ENCODE measurements around the gene RCSD1.

RCSD1 gene

DNA sequence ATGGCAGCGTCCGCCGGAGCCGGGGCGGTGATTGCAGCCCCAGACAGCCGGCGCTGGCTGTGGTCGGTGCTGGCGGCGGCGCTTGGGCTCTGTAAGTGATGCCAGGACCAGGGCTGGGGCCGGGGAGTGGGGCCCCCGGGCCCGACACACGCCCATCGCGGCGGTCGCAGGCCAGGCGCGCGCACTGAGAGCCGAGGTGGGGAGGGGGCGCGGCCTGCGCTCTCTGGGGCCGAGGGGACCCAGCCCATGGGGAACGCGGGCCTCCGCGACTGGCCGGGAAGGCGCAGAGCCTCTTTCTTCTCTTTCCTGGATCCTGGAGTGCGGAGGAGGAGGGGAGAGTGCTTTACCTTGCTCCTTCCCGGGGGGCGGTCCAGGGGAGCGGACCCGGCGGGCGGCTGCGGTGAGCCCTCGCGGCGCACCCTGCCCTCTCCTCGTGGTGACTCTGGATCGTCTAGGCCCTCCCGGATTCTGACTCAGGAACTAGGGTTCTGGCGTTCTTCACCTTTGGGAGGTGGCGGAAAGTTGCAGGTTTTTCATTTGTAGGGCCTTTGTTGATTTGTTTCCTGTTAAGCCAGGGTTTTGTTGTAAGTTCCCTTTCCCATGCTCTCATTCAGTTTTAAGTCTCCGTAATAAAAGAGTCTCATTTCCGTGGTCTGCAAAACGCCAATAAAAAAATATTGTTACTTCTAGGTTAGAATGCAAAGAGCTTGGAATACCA is 92.3 kb downstream of the RCSD1 start:
- peak overlapping the region; percentile 72 for H3K9ac ChIP-seq
- H3K4me1 ChIP-seq = peaks cover 7% of the 10 kb centered on the region
- peak overlapping the region; percentile 88 for H2AFZ ChIP-seq
- no peaks in the 10 kb centered on the region for H3K27me3 ChIP-seq (ENCODE audit: control insufficient read depth, insufficient read depth, low read length)
- peak overlapping the region; percentile 85 for H3K4me2 ChIP-seq (ENCODE audit: low read length)
- peak overlapping the region; percentile 61 for H3K27ac ChIP-seq
- TF ChIP-seq, protein P1, sequence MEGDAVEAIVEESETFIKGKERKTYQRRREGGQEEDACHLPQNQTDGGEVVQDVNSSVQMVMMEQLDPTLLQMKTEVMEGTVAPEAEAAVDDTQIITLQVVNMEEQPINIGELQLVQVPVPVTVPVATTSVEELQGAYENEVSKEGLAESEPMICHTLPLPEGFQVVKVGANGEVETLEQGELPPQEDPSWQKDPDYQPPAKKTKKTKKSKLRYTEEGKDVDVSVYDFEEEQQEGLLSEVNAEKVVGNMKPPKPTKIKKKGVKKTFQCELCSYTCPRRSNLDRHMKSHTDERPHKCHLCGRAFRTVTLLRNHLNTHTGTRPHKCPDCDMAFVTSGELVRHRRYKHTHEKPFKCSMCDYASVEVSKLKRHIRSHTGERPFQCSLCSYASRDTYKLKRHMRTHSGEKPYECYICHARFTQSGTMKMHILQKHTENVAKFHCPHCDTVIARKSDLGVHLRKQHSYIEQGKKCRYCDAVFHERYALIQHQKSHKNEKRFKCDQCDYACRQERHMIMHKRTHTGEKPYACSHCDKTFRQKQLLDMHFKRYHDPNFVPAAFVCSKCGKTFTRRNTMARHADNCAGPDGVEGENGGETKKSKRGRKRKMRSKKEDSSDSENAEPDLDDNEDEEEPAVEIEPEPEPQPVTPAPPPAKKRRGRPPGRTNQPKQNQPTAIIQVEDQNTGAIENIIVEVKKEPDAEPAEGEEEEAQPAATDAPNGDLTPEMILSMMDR (IDR thresholded peaks at IDR 0.05) = no peak
- H3K9me3 ChIP-seq (ENCODE audit: control insufficient read depth, low read length) = no peaks in the 10 kb centered on the region
- H3K36me3 ChIP-seq (ENCODE audit: control insufficient read depth, insufficient read depth, low read length) = no peaks in the 10 kb centered on the region
- peak overlapping the region; percentile 85 for H3K4me3 ChIP-seq (ENCODE audit: low read depth, low read length)
- H3K79me2 ChIP-seq = peaks cover 19% of the 10 kb centered on the region

GRCh38 chr1:167722870-167723251 is 92.8 kb downstream of the RCSD1 start:
- H3K4me3 ChIP-seq (ENCODE audit: low read depth, low read length) = peak overlapping the region; percentile 85
- TF ChIP-seq, protein P1 (IDR thresholded peaks at IDR 0.05) = no peak
- no peak overlapping the region for H3K27ac ChIP-seq
- H2AFZ ChIP-seq = peak overlapping the region; percentile 88
- H3K9me3 ChIP-seq (ENCODE audit: control insufficient read depth, low read length) = no peaks in the 10 kb centered on the region
- no peaks in the 10 kb centered on the region for H3K27me3 ChIP-seq (ENCODE audit: control insufficient read depth, insufficient read depth, low read length)
- H3K9ac ChIP-seq = peak overlapping the region; percentile 72
- H3K4me2 ChIP-seq (ENCODE audit: low read length) = peak overlapping the region; percentile 85
- H3K4me1 ChIP-seq = peaks cover 7% of the 10 kb centered on the region
- H3K79me2 ChIP-seq = peaks cover 19% of the 10 kb centered on the region
- H3K36me3 ChIP-seq (ENCODE audit: control insufficient read depth, insufficient read depth, low read length) = no peaks in the 10 kb centered on the region

GRCh38 chr1:167723707-167724323 is 93.8 kb downstream of the RCSD1 start:
- Histone ChIP-seq H3K27me3 (ENCODE audit: control insufficient read depth, insufficient read depth, low read length) (no peaks in the 10 kb centered on the region), H3K27ac (no peak overlapping the region)

DNA sequence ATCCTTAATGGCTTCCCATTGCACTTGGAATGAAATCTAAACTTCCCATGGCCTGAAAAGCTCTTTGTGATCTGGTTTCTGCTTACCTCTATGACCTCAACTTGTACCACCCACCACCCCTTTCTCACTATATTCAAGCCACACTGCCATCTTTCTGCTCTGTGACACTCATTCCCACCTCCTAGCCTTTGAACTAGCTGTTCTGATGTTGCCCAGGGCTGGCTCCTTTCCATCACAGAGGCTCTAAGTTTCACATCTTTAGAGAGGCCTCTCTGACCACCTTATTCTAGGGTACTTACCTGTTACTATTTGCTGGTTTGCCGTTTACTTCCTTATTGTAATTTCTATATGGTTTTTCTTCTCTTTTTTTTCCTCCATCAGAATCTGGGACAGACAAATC is 96.0 kb downstream of the RCSD1 start:
- no peak overlapping the region for H3K27ac ChIP-seq
- peaks cover 7% of the 10 kb centered on the region for H3K4me1 ChIP-seq
- H3K79me2 ChIP-seq = peaks cover 23% of the 10 kb centered on the region
- H2AFZ ChIP-seq = no peak overlapping the region
- H3K36me3 ChIP-seq (ENCODE audit: control insufficient read depth, insufficient read depth, low read length) = no peaks in the 10 kb centered on the region
- H3K4me3 ChIP-seq (ENCODE audit: low read depth, low read length) = no peak overlapping the region
- H3K9ac ChIP-seq = no peak overlapping the region
- TF ChIP-seq, protein P1 (IDR thresholded peaks at IDR 0.05) = no peak
- H3K9me3 ChIP-seq (ENCODE audit: control insufficient read depth, low read length) = no peaks in the 10 kb centered on the region
- H3K4me2 ChIP-seq (ENCODE audit: low read length) = no peak overlapping the region
- H3K27me3 ChIP-seq (ENCODE audit: control insufficient read depth, insufficient read depth, low read length) = no peaks in the 10 kb centered on the region

More at GRCh38 chr1:167723707-167724323, 93.8 kb downstream of the RCSD1 start:
- H3K9ac ChIP-seq = no peak overlapping the region
- H3K4me3 ChIP-seq (ENCODE audit: low read depth, low read length) = no peak overlapping the region
- no peak overlapping the region for H3K4me2 ChIP-seq (ENCODE audit: low read length)
- peaks cover 7% of the 10 kb centered on the region for H3K4me1 ChIP-seq
- no peak overlapping the region for H2AFZ ChIP-seq
- H3K36me3 ChIP-seq (ENCODE audit: control insufficient read depth, insufficient read depth, low read length) = no peaks in the 10 kb centered on the region
- H3K79me2 ChIP-seq = peaks cover 23% of the 10 kb centered on the region
- TF ChIP-seq, protein P1 (IDR thresholded peaks at IDR 0.05) = no peak
- no peaks in the 10 kb centered on the region for H3K9me3 ChIP-seq (ENCODE audit: control insufficient read depth, low read length)
